MCF 10A (cell line): ENCODE measurements around the gene MTARC2. TPM values are rescaled to one million over a fixed set of nuclear protein-coding genes. Genes with fewer than 3 reads are reported as not detected.

Experiments
- BruUV-seq: library from RNA; stranded (reverse); fragments of 400-500 nt; replicated peaks from 2 replicates; lab custom pipeline; 2021; lab: Mats Ljungman, UMichigan
- CTCF ChIA-PET: fragments of 300-600 bp; sonication (Branson Sonifier 250); formaldehyde crosslinking; extraction: SDS; loops from one replicate; lab custom pipeline; 2021; ENCODE audit warnings: antibody characterized with exemption, inconsistent platforms; lab: Yijun Ruan, JAX
- POLR2A ChIA-PET: fragments of 300-600, 350-650 bp; sonication (Branson Sonifier 250); formaldehyde crosslinking; extraction: SDS; loops from one replicate; lab custom pipeline; 2020; ENCODE audit warnings: antibody characterized with exemption, inconsistent platforms; lab: Yijun Ruan, JAX
- DNase-seq: peaks from one replicate; pipeline ENCODE4 v3.0.0-alpha.2; 2018; ENCODE audit not compliant: unreplicated experiment
- H3K27ac Mint-ChIP-seq: one replicate; pipeline ENCODE4 v1.8.0; 2022; ENCODE audit warnings: mild to moderate bottlenecking, low read depth, mixed read lengths; ENCODE audit not compliant: unreplicated experiment
- H3K27me3 Mint-ChIP-seq: one replicate; pipeline ENCODE4 v1.8.0; 2022; ENCODE audit warnings: mixed read lengths; ENCODE audit not compliant: insufficient read depth, unreplicated experiment
- H3K36me3 Mint-ChIP-seq: one replicate; pipeline ENCODE4 v1.8.0; 2022; ENCODE audit warnings: mild to moderate bottlenecking, moderate library complexity, mixed read lengths; ENCODE audit not compliant: insufficient read depth, unreplicated experiment
- H3K4me1 Mint-ChIP-seq: one replicate; pipeline ENCODE4 v1.8.0; 2022; ENCODE audit warnings: mixed read lengths; ENCODE audit not compliant: insufficient read depth, unreplicated experiment
- H3K4me3 Mint-ChIP-seq: one replicate; pipeline ENCODE4 v1.8.0; 2022; ENCODE audit warnings: mild to moderate bottlenecking, moderate library complexity, mixed read lengths; ENCODE audit not compliant: unreplicated experiment
- H3K9me3 Mint-ChIP-seq: one replicate; pipeline ENCODE4 v1.8.0; 2022; ENCODE audit warnings: mixed read lengths; ENCODE audit not compliant: unreplicated experiment
- intact Hi-C: fragments of 100-400 bp; cut with micrococcal nuclease; formaldehyde crosslinking; loops from 2 replicates; pipeline ENCODE4 v1.14.1; 2022
- total RNA-seq: library from RNA; stranded (reverse); gene quantifications from 2 replicates; pipeline ENCODE4 v1.2.3, GENCODE V29; 2022
- TF ChIP-seq, protein P1 (sequence below): fragments of 200-600 bp; IDR thresholded peaks from one replicate; pipeline ENCODE4 v1.8.0; 2022; ENCODE audit warnings: antibody characterized with exemption, mild to moderate bottlenecking; ENCODE audit not compliant: unreplicated experiment

The MTARC2 gene
- total RNA-seq, 1 experiment from 2014 or later = 5.2 TPM

DNA sequence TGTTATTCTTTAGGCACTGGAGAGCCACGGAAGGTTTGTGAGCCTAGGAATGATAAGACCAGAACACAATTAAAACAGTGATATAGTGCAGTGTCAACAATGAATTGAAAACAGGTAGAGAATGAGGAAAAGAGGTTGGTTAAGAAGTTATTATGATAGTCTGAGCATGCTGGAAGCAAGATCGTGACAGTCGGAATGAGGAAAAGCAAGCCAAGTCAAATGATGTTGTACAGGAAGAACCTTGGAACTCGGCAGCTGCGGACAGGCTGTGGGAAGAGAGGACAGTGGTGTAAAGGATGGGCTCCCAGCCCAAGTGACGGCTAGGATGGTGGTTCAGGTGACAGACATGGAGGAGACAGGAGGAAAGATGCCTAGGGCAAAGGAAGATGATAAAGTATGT is 64.2 kb downstream of the MTARC2 start:
- TF ChIP-seq, protein P1, sequence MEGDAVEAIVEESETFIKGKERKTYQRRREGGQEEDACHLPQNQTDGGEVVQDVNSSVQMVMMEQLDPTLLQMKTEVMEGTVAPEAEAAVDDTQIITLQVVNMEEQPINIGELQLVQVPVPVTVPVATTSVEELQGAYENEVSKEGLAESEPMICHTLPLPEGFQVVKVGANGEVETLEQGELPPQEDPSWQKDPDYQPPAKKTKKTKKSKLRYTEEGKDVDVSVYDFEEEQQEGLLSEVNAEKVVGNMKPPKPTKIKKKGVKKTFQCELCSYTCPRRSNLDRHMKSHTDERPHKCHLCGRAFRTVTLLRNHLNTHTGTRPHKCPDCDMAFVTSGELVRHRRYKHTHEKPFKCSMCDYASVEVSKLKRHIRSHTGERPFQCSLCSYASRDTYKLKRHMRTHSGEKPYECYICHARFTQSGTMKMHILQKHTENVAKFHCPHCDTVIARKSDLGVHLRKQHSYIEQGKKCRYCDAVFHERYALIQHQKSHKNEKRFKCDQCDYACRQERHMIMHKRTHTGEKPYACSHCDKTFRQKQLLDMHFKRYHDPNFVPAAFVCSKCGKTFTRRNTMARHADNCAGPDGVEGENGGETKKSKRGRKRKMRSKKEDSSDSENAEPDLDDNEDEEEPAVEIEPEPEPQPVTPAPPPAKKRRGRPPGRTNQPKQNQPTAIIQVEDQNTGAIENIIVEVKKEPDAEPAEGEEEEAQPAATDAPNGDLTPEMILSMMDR = no peak
- no peaks in the 10 kb centered on the region for H3K27me3 Mint-ChIP-seq
- POLR2A ChIA-PET = no interaction called here
- H3K27ac Mint-ChIP-seq = no peak overlapping the region
- DNase-seq = no peak
- BruUV-seq = no TSS peak
- CTCF ChIA-PET = interaction anchor here (0.6 to 9.0 kb wide), 10 partner anchors 10 to 1643 kb away, joined by 3 to 103 read pairs (median 9); no protein-coding TSS in a partner anchor
- H3K36me3 Mint-ChIP-seq = no peaks in the 10 kb centered on the region
- H3K9me3 Mint-ChIP-seq = no peaks in the 10 kb centered on the region
- intact Hi-C loops = no loop called here
- H3K4me1 Mint-ChIP-seq = no peaks in the 10 kb centered on the region
- no peak overlapping the region for H3K4me3 Mint-ChIP-seq

DNA sequence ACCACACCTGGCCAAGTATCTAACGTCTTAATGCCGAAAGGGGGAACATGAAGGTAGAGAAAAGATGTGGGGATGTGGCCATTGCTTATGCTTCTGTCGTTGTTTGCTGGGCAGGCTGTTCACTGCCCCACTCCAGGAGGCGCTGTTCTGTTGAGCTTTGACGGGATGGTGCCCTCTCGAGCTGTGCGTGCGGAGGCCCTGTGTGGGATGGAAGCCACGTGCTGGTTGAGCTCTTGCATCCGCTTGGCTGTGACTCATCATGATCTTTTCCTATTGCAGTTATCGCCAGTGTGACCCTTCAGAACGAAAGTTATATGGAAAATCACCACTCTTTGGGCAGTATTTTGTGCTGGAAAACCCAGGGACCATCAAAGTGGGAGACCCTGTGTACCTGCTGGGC is 64.9 kb downstream of the MTARC2 start:
- intact Hi-C loops = no loop called here
- H3K27ac Mint-ChIP-seq = no peak overlapping the region
- TF ChIP-seq, protein P1 = no peak
- H3K9me3 Mint-ChIP-seq = no peaks in the 10 kb centered on the region
- BruUV-seq = no TSS peak
- H3K4me3 Mint-ChIP-seq = no peak overlapping the region
- DNase-seq = no peak
- H3K27me3 Mint-ChIP-seq = no peaks in the 10 kb centered on the region
- no peaks in the 10 kb centered on the region for H3K36me3 Mint-ChIP-seq
- H3K4me1 Mint-ChIP-seq = no peaks in the 10 kb centered on the region
- ChIA-PET POLR2A (no interaction called here), CTCF (interaction anchor here (0.5 to 9.0 kb wide), 8 partner anchors 11 to 623 kb away, joined by 3 to 103 read pairs (median 5); no protein-coding TSS in a partner anchor)

DNA sequence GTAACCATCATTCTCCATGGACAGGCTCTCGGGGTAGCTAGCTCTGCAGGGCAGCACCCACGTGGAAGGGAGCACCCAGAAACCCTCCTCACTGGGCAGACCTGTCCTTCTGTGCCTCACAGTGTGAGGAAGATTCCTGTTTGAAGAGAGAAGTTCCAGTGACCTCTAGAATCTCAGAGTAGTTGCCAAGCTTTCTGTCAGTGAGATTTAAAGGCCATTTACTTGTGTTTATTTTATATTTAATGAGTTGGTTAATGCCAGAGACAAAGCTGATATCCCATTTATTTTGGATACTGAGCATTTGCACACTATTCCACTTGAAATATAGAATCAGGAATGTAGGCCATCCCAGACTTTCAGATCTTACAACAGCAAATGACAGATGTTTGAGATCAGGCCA is 67.3 kb downstream of the MTARC2 start:
- ChIA-PET POLR2A (no interaction called here), CTCF (interaction anchor here (0.6 to 9.0 kb wide), 7 partner anchors 8 to 1194 kb away, joined by 3 to 103 read pairs (median 3); partner anchors contain the start of gene DUSP10)
- Mint-ChIP-seq H3K27me3 (no peaks in the 10 kb centered on the region), H3K9me3 (no peaks in the 10 kb centered on the region), H3K4me3 (no peak overlapping the region), H3K36me3 (no peaks in the 10 kb centered on the region), H3K4me1 (no peaks in the 10 kb centered on the region), H3K27ac (no peak overlapping the region)
- no peak for DNase-seq
- BruUV-seq = no TSS peak
- intact Hi-C loops = no loop called here
- TF ChIP-seq, protein P1 = no peak

DNA sequence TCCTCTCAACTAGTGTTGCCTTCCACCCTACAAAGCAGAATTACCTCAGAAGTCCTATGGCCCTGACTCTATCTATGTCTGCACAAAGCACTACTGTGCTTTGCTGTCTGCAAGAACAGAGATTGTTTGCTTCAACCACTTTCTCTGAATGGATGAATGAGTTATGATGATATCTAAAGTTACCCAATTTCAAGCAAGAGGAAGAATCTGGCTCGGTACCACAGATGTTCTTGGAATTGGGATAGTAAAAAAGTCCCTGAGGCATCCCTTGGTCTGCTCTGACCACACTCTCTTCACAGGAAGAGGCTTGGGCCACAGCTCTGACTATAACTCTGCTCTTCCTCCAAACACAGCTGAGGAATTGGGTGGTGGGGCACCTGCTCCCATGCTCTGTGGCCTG is 69.8 kb downstream of the MTARC2 start:
- TF ChIP-seq, protein P1 = no peak
- no peak for DNase-seq
- H3K27me3 Mint-ChIP-seq = peaks cover 1% of the 10 kb centered on the region
- intact Hi-C loops = no loop called here
- BruUV-seq = no TSS peak
- ChIA-PET POLR2A (interaction anchor here (0.6 kb wide), 1 partner anchor 583 kb away, joined by 3 read pairs; no protein-coding TSS in a partner anchor), CTCF (interaction anchor here (0.7 to 9.0 kb wide), 7 partner anchors 9 to 595 kb away, joined by 3 to 103 read pairs (median 3); no protein-coding TSS in a partner anchor)
- no peak overlapping the region for H3K27ac Mint-ChIP-seq
- H3K4me3 Mint-ChIP-seq = no peak overlapping the region
- H3K9me3 Mint-ChIP-seq = no peaks in the 10 kb centered on the region
- no peaks in the 10 kb centered on the region for H3K4me1 Mint-ChIP-seq
- H3K36me3 Mint-ChIP-seq = no peaks in the 10 kb centered on the region
